Loucy (cell line): ENCODE data around the gene SP6.

Experiments
- H2AFZ ChIP-seq: fragments of 200-600 bp; sonication (generic); 2 replicates; pipeline ENCODE4 v1.6.0; 2016; ENCODE audit warnings: antibody characterized with exemption, mild to moderate bottlenecking, low read length, moderate library complexity
- H3F3A ChIP-seq: fragments of 200-600 bp; 2 replicates; pipeline ENCODE4 v1.6.0; 2016; ENCODE audit warnings: antibody characterized with exemption, low read depth, mild to moderate bottlenecking
- H3K27me3 ChIP-seq: fragments of 200-600 bp; sonication (generic); 2 replicates; pipeline ENCODE4 v1.6.1; 2014; ENCODE audit warnings: low read length, mild to moderate bottlenecking; ENCODE audit not compliant: insufficient read depth, poor library complexity, severe bottlenecking
- H3K36me3 ChIP-seq: fragments of 200-600 bp; sonication (generic); 2 replicates; pipeline ENCODE4 v1.6.1; 2016; ENCODE audit warnings: low read length; ENCODE audit not compliant: insufficient read depth
- H3K4me1 ChIP-seq: fragments of 200-600 bp; sonication (generic); 2 replicates; pipeline ENCODE4 v1.5.1; 2014; ENCODE audit warnings: low read length, mild to moderate bottlenecking; ENCODE audit not compliant: insufficient read depth, poor library complexity, severe bottlenecking
- H3K4me2 ChIP-seq: fragments of 200-600 bp; sonication (generic); 2 replicates; pipeline ENCODE4 v1.6.0; 2014; ENCODE audit warnings: antibody characterized with exemption, low read length, low read depth, mild to moderate bottlenecking; ENCODE audit not compliant: poor library complexity, severe bottlenecking
- H3K4me3 ChIP-seq: fragments of 200-600 bp; sonication (generic); 2 replicates; pipeline ENCODE4 v1.5.1; 2014; ENCODE audit warnings: low read length, mild to moderate bottlenecking, mixed read lengths; ENCODE audit not compliant: poor library complexity, severe bottlenecking
- H3K79me2 ChIP-seq: fragments of 200-600 bp; sonication (generic); 2 replicates; pipeline ENCODE4 v1.6.1; 2014; ENCODE audit warnings: low read length; ENCODE audit not compliant: insufficient read depth
- H3K9ac ChIP-seq: fragments of 200-600 bp; sonication (generic); 2 replicates; pipeline ENCODE4 v1.6.0; 2014; ENCODE audit warnings: mild to moderate bottlenecking, low read depth, low read length, moderate library complexity; ENCODE audit not compliant: poor library complexity, severe bottlenecking
- H3K9me2 ChIP-seq: fragments of 200-600 bp; sonication (generic); replicated peaks from 2 replicates; pipeline ENCODE4 v1.6.1; 2016; ENCODE audit warnings: low read depth, low read length, mixed read lengths
- H3K9me3 ChIP-seq: fragments of 200-600 bp; sonication (generic); 2 replicates; pipeline ENCODE4 v1.6.1; 2014; ENCODE audit warnings: mild to moderate bottlenecking, antibody characterized with exemption, low read length, low read depth; ENCODE audit not compliant: insufficient read depth
- H4K20me1 ChIP-seq: fragments of 200-600 bp; sonication (generic); 2 replicates; pipeline ENCODE4 v1.6.0; 2014; ENCODE audit warnings: antibody characterized with exemption, low read length, mild to moderate bottlenecking; ENCODE audit not compliant: insufficient read depth, poor library complexity, severe bottlenecking
- CTCF ChIP-seq: fragments of 200-600 bp; sonication (generic); conservative IDR thresholded peaks from 2 replicates; pipeline ENCODE4 v1.5.1; 2014; ENCODE audit warnings: mild to moderate bottlenecking, antibody characterized with exemption, low read length
- EZH2phosphoT487 ChIP-seq: fragments of 200-600 bp; IDR thresholded peaks from 2 replicates; pipeline ENCODE4 v1.6.1; 2018; ENCODE audit warnings: antibody characterized with exemption, mild to moderate bottlenecking, moderate library complexity, borderline replicate concordance

Gene SP6

GRCh38 chr17:47831934-47832327 lies 19.0 kb downstream of the SP6 start:
- H3F3A ChIP-seq = no peaks in the 10 kb centered on the region
- H3K4me3 ChIP-seq = peak overlapping the region; percentile 89
- H3K4me2 ChIP-seq = peak overlapping the region; percentile 86
- H3K4me1 ChIP-seq = peaks cover 20% of the 10 kb centered on the region
- no peaks in the 10 kb centered on the region for H3K27me3 ChIP-seq
- H3K36me3 ChIP-seq = peaks cover 3% of the 10 kb centered on the region; the same call in 1 of the 2 replicates
- peaks cover 9% of the 10 kb centered on the region for H4K20me1 ChIP-seq
- H3K9me3 ChIP-seq = no peaks in the 10 kb centered on the region
- H3K9me2 ChIP-seq = no peaks in the 10 kb centered on the region
- peak overlapping the region; percentile 49 for H2AFZ ChIP-seq
- no peak for TF ChIP-seq EZH2phosphoT487
- no peak for TF ChIP-seq CTCF
- peak overlapping the region; percentile 82 for H3K9ac ChIP-seq
- H3K79me2 ChIP-seq = peaks cover 28% of the 10 kb centered on the region

- no peaks in the 10 kb centered on the region for H3K9me3 ChIP-seq
- H3K36me3 ChIP-seq = peaks cover 10% of the 10 kb centered on the region; the same call in 1 of the 2 replicates
- H3K79me2 ChIP-seq = peaks cover 28% of the 10 kb centered on the region
- H3K4me1 ChIP-seq = peaks cover 20% of the 10 kb centered on the region
- H3K4me2 ChIP-seq = peak within 1 kb of the TSS; percentile 86
- TF ChIP-seq CTCF (peak; percentile 52), EZH2phosphoT487 (no peak)
- peak within 1 kb of the TSS; percentile 89 for H3K4me3 ChIP-seq
- H3K9me2 ChIP-seq = no peaks in the 10 kb centered on the region
- H3F3A ChIP-seq = no peaks in the 10 kb centered on the region
- H2AFZ ChIP-seq = peak within 1 kb of the TSS; percentile 69
- H3K27me3 ChIP-seq = no peaks in the 10 kb centered on the region
- peak within 1 kb of the TSS; percentile 82 for H3K9ac ChIP-seq
- H4K20me1 ChIP-seq = peaks cover 9% of the 10 kb centered on the region
These were observed 19.7 kb downstream of the SP6 start, which contains the start of the genes LRRC46 and MRPL10 for GRCh38 chr17:47831003-47831933. LRRC46 (plus strand) TSS chr17:47831670; CDS start chr17:47831990, 320 bp downstream. MRPL10 (minus strand) TSS chr17:47831541; CDS start chr17:47831511, 30 bp downstream.

DNA sequence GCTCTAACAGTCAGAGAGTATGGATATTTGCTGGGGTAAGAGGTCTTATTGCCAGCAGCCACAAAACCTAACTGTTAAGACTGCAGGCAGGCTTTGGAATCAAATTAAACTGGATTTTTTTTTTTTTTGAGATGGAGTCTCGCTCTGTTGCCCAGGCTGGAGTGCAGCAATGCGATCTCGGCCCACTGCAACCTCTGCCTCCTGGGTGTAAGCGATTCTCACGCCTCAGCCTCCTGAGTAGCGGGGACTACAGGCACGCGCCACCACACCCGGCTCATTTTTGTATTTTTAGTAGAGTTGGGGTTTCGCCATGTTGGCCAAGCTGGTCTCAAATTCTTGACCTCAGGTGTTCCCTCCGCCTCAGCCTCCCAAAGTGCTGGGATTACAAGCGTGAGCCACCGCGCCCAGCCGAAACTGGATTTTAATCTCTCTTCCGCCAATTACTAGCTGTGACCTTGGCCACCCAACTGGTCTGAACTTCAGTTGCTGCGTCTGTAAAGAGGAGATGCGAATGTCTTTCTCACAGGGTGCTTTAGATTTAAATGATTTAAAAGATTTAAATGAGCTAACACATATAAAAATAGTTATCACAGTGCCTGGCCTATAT lies 20.5 kb downstream of the SP6 start:
- H3K79me2 ChIP-seq = peaks cover 28% of the 10 kb centered on the region
- peaks cover 20% of the 10 kb centered on the region for H3K4me1 ChIP-seq
- H2AFZ ChIP-seq = no peak overlapping the region
- H3F3A ChIP-seq = no peaks in the 10 kb centered on the region
- peak overlapping the region; percentile 86 for H3K4me2 ChIP-seq
- peaks cover 14% of the 10 kb centered on the region; the same call in 1 of the 2 replicates for H3K36me3 ChIP-seq
- peak overlapping the region; percentile 82 for H3K9ac ChIP-seq
- no peak for TF ChIP-seq EZH2phosphoT487
- TF ChIP-seq CTCF = no peak
- no peaks in the 10 kb centered on the region for H3K9me2 ChIP-seq
- H3K4me3 ChIP-seq = peak overlapping the region; percentile 89
- no peaks in the 10 kb centered on the region for H3K27me3 ChIP-seq
- no peaks in the 10 kb centered on the region for H3K9me3 ChIP-seq
- H4K20me1 ChIP-seq = peaks cover 9% of the 10 kb centered on the region
